GM12873 (cell line): ENCODE measurements around the gene MGLL.
A peak's percentile ranks its signal among the peaks of the same experiment; 100 is the strongest.

Experiments used
- TF ChIP-seq, protein P1 (sequence below): IDR thresholded peaks from 2 replicates; pipeline ENCODE4 v1.5.1; 2012; ENCODE audit warnings: low read depth, mild to moderate bottlenecking, moderate library complexity, low read length, control low read depth; ENCODE audit not compliant: insufficient read depth; ENCODE audit errors: missing control alignments

The MGLL gene

GRCh38 chr3:127834771-127835170, 12.5 kb upstream of the MGLL start:
- TF ChIP-seq, protein P1, sequence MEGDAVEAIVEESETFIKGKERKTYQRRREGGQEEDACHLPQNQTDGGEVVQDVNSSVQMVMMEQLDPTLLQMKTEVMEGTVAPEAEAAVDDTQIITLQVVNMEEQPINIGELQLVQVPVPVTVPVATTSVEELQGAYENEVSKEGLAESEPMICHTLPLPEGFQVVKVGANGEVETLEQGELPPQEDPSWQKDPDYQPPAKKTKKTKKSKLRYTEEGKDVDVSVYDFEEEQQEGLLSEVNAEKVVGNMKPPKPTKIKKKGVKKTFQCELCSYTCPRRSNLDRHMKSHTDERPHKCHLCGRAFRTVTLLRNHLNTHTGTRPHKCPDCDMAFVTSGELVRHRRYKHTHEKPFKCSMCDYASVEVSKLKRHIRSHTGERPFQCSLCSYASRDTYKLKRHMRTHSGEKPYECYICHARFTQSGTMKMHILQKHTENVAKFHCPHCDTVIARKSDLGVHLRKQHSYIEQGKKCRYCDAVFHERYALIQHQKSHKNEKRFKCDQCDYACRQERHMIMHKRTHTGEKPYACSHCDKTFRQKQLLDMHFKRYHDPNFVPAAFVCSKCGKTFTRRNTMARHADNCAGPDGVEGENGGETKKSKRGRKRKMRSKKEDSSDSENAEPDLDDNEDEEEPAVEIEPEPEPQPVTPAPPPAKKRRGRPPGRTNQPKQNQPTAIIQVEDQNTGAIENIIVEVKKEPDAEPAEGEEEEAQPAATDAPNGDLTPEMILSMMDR: no peak

- TF ChIP-seq, protein P1: no peak
These were observed 11.1 kb upstream of the MGLL start for GRCh38 chr3:127833281-127834032.

DNA sequence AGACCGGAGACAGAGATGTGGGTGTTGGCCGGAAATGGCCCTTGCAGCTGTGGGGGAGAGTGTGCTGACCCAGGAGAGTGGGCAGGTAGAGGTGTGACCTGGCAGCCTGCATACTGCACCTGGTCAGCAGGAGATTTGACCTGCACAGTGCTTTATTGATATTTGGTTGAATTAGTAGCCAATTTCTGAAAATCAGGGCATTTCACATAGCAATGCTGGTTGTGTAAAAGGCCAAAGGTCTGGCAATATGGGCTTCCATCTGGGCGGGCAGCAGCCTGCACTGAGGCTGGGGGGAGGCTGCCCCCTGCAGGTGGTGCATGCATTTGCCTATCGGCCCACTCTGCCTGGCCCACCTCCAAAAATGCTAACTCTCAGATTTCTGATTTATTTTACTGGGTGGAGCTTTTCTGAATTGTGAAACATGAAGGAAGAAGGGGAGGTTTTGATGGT, 9.4 kb upstream of the MGLL start:
- TF ChIP-seq, protein P1: peak; percentile 66

DNA sequence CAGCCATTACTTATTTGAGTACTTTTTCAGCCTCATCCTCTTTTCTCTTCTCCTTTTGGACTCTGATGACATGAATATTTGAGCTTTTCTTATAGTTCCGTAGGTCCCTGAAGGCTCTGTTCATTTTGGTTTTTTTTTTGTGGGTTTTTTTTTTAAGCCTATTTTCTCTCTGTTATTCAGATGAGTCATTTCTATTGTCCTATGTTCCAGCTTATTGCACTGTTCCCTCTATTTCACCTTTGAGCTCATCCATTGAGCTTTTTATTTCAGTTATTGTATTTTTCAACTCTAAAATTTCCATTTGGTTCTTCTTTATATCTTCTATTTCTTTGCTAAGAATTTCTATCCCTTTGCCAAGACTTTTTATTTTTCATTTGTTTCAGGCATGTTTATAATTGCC, 7.2 kb upstream of the MGLL start:
- TF ChIP-seq, protein P1: no peak

GRCh38 chr3:127827808-127828207, 5.5 kb upstream of the MGLL start:
- TF ChIP-seq, protein P1: no peak

DNA sequence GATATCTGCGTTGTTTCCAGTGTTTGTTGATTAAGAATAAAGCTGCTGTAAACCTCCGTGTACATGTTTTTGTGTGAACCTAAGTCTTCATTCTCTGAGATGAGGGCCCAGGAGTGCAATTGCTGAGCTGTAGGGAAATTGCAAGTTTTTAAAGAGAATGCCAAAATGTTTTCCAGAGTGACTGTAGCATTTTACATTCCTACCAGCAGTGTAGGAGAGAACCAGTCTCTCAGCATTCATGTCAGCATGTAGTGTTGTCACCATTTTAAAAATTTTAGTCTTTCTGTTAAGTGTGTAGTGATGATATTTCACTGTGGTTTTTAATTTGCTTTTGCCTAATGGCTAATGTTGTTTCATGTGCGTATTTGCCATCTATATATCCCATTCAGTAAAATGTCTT, 3.4 kb upstream of the MGLL start:
- TF ChIP-seq, protein P1: no peak

DNA sequence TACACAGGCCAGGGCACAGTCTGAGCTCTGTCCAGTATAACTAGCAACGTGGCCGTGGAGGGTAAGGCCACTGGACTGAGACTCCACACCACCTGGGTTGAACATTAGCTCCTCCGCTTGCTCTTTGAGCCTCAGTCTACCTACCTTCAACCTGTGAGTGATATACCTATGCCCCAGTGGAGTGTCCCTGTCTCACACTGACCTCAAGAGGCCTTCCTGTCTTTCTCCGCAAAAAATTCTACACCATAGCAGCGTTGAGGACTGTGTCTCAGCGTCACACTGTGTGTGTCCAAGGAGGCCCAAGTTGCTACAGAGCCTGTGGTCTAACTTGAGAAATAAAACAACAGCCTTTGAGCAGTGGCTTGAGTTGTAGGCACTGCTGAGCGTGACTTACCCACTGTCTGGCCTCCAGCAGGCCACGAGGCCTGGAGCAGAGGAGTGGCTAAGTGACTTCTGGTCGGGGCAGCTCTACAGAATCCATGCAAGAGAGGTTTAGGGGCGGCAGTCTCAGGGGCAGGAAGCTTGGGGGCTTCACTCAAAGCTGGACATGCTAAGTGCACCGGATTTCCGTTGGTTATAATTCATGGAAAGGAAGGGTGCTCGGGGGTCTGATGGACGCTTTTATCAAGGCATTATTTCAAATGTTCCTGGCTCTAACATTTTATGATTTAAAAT, 2.0 kb upstream of the MGLL start:
- TF ChIP-seq, protein P1: no peak
